ENCODE measurements around the gene NAT9.

DNA sequence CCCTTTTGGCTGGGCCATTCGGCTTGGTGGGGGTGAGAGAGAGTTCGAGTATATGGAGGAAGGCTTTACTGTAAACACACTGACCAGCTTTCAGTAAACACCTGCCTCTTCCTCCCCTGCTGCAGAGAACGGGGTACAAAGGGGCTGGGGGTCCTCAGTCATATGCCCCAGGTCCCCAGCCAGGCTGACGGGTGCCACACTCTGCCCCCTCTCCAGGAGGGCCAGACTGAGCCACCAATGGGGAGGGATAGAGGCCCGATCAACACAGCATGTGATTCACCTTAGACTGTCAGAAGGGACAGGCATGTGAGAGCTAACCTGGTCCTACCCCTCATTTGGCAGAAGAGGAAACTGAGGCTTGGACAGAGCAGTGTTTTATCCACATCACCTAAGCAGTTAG is 14.7 kb downstream of the NAT9 start:
- TF ChIP-seq, protein P1, sequence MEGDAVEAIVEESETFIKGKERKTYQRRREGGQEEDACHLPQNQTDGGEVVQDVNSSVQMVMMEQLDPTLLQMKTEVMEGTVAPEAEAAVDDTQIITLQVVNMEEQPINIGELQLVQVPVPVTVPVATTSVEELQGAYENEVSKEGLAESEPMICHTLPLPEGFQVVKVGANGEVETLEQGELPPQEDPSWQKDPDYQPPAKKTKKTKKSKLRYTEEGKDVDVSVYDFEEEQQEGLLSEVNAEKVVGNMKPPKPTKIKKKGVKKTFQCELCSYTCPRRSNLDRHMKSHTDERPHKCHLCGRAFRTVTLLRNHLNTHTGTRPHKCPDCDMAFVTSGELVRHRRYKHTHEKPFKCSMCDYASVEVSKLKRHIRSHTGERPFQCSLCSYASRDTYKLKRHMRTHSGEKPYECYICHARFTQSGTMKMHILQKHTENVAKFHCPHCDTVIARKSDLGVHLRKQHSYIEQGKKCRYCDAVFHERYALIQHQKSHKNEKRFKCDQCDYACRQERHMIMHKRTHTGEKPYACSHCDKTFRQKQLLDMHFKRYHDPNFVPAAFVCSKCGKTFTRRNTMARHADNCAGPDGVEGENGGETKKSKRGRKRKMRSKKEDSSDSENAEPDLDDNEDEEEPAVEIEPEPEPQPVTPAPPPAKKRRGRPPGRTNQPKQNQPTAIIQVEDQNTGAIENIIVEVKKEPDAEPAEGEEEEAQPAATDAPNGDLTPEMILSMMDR (IDR thresholded peaks at IDR 0.05) = no peak
- TF ChIP-seq POLR2A (IDR thresholded peaks at IDR 0.05) = no peak
